Epidermal melanocyte (primary cell): ENCODE results near the gene BRF1.

Source experiments
- DNase-seq: peaks from one replicate; pipeline ENCODE4 v3.0.0; 2011; ENCODE audit warnings: low spot score; ENCODE audit not compliant: insufficient read length

The BRF1 gene

GRCh38 chr14:105199093-105199492 lies 101.7 kb downstream of the BRF1 start:
- no peak for DNase-seq

GRCh38 chr14:105198588-105198987 lies 102.2 kb downstream of the BRF1 start:
- DNase-seq, result no peak

GRCh38 chr14:105197211-105197641 lies 103.6 kb downstream of the BRF1 start:
- peak; percentile 71 for DNase-seq

- DNase-seq, result no peak
Measured at GRCh38 chr14:105196265-105196960, 104.4 kb downstream of the BRF1 start.

- DNase-seq, result no peak
Measured at GRCh38 chr14:105195522-105196264, 105.1 kb downstream of the BRF1 start.

GRCh38 chr14:105195051-105195450 lies 105.8 kb downstream of the BRF1 start:
- DNase-seq, result no peak

GRCh38 chr14:105193916-105194782 lies 106.7 kb downstream of the BRF1 start:
- no peak for DNase-seq

GRCh38 chr14:105192866-105193731 lies 107.7 kb downstream of the BRF1 start:
- DNase-seq, result no peak

GRCh38 chr14:105187935-105188524 lies 112.8 kb downstream of the BRF1 start:
- DNase-seq, result no peak

GRCh38 chr14:105187116-105187515 lies 113.7 kb downstream of the BRF1 start:
- DNase-seq, result no peak

GRCh38 chr14:105185973-105186372 lies 114.8 kb downstream of the BRF1 start:
- no peak for DNase-seq

- no peak for DNase-seq
Measured at GRCh38 chr14:105185001-105185400, 115.8 kb downstream of the BRF1 start.

GRCh38 chr14:105184461-105184860 lies 116.3 kb downstream of the BRF1 start:
- no peak for DNase-seq

- DNase-seq, result no peak
Measured at GRCh38 chr14:105182296-105183020, 118.3 kb downstream of the BRF1 start.

GRCh38 chr14:105181549-105182295 lies 119.1 kb downstream of the BRF1 start:
- DNase-seq, result no peak

- peak; percentile 88 for DNase-seq
Measured at GRCh38 chr14:105180592-105181548, 119.9 kb downstream of the BRF1 start, which contains the start of gene NUDT14. Gene NUDT14 (minus strand): TSS chr14:105181312. CDS start chr14:105181209, 103 bp downstream.

GRCh38 chr14:105179191-105179590 lies 121.6 kb downstream of the BRF1 start:
- DNase-seq, result no peak

GRCh38 chr14:105178868-105179140 lies 122.0 kb downstream of the BRF1 start:
- DNase-seq, result no peak
